Trophoblast cell (in vitro differentiated cells and primary cell): ENCODE data around the gene EFNA5.

Experiments used
- DNase-seq, 2 donors: peaks; one replicate each; pipeline ENCODE4 v3.0.0-alpha.2; 2016
- H2AFZ ChIP-seq: 2 replicates; pipeline ENCODE4 v1.6.1; 2013; ENCODE audit warnings: low read length, moderate library complexity, mild to moderate bottlenecking; ENCODE audit not compliant: insufficient read depth, poor library complexity
- H2AK5ac ChIP-seq: 2 replicates; pipeline ENCODE4 v1.6.1; 2013; ENCODE audit warnings: mild to moderate bottlenecking, low read length
- H2BK120ac ChIP-seq: 2 replicates; pipeline ENCODE4 v1.6.1; 2013; ENCODE audit warnings: low read length, mild to moderate bottlenecking, moderate library complexity; ENCODE audit not compliant: insufficient read depth, poor library complexity
- H2BK12ac ChIP-seq: 2 replicates; pipeline ENCODE4 v1.6.1; 2013; ENCODE audit warnings: mild to moderate bottlenecking, low read length, moderate library complexity
- H2BK5ac ChIP-seq: 2 replicates; pipeline ENCODE4 v1.6.1; 2013; ENCODE audit warnings: low read length, low read depth, moderate library complexity, mild to moderate bottlenecking; ENCODE audit not compliant: poor library complexity
- H3K14ac ChIP-seq: 2 replicates; pipeline ENCODE4 v1.6.1; 2013; ENCODE audit warnings: mild to moderate bottlenecking, low read length
- H3K18ac ChIP-seq: 2 replicates; pipeline ENCODE4 v1.6.1; 2013; ENCODE audit warnings: mild to moderate bottlenecking, low read length
- H3K23ac ChIP-seq: 2 replicates; pipeline ENCODE4 v1.6.1; 2013; ENCODE audit warnings: low read length
- H3K27ac ChIP-seq: 2 replicates; pipeline ENCODE4 v1.5.1; 2013; ENCODE audit warnings: low read depth, mild to moderate bottlenecking, inconsistent platforms, low read length, moderate library complexity
- H3K27me3 ChIP-seq: 2 replicates; pipeline ENCODE4 v1.6.1; 2013; ENCODE audit warnings: inconsistent platforms, mild to moderate bottlenecking, low read length, moderate library complexity; ENCODE audit not compliant: insufficient read depth
- H3K36me3 ChIP-seq, 2 experiments: 1 replicate in 1 of 2; 2 replicates in 1 of 2; pipeline ENCODE4 v1.6.1; 2013; ENCODE audit warnings: low read length in 2 of 2, mild to moderate bottlenecking in 2 of 2, moderate library complexity in 1 of 2; ENCODE audit not compliant: insufficient read depth in 2 of 2, control insufficient read depth in 1 of 2
- H3K4ac ChIP-seq: 2 replicates; pipeline ENCODE4 v1.6.1; 2013; ENCODE audit warnings: low read depth, mild to moderate bottlenecking, low read length, moderate library complexity
- H3K4me1 ChIP-seq, 2 experiments: 1 replicate in 1 of 2; 2 replicates in 1 of 2; pipeline ENCODE4 v1.6.1; 2013; ENCODE audit warnings: low read length in 2 of 2, mild to moderate bottlenecking in 2 of 2, moderate library complexity in 1 of 2; ENCODE audit not compliant: insufficient read depth in 2 of 2, control insufficient read depth in 1 of 2
- H3K4me2 ChIP-seq: 2 replicates; pipeline ENCODE4 v1.6.1; 2013; ENCODE audit warnings: inconsistent platforms, mild to moderate bottlenecking, low read length, moderate library complexity
- H3K4me3 ChIP-seq: 2 replicates; pipeline ENCODE4 v1.5.1; 2013; ENCODE audit warnings: mild to moderate bottlenecking, low read depth, low read length, inconsistent platforms
- H3K79me1 ChIP-seq: one replicate; pipeline ENCODE4 v1.6.1; 2013; ENCODE audit warnings: low read length
- H3K79me2 ChIP-seq: 2 replicates; pipeline ENCODE4 v1.6.1; 2013; ENCODE audit warnings: low read length, mild to moderate bottlenecking; ENCODE audit not compliant: control insufficient read depth, insufficient read depth, poor library complexity
- H3K9ac ChIP-seq: 2 replicates; pipeline ENCODE4 v1.6.1; 2013; ENCODE audit warnings: mild to moderate bottlenecking, low read length
- H3K9me3 ChIP-seq: 2 replicates; pipeline ENCODE4 v1.6.1; 2013; ENCODE audit warnings: low read depth, mild to moderate bottlenecking, control low read depth, inconsistent platforms, low read length; ENCODE audit not compliant: insufficient read depth
- H4K12ac ChIP-seq: 2 replicates; pipeline ENCODE4 v1.6.1; 2013; ENCODE audit warnings: low read depth, mild to moderate bottlenecking, low read length, moderate library complexity
- H4K8ac ChIP-seq: 2 replicates; pipeline ENCODE4 v1.6.1; 2013; ENCODE audit warnings: low read depth, mild to moderate bottlenecking, low read length, moderate library complexity
- H4K91ac ChIP-seq: one replicate; pipeline ENCODE4 v1.6.1; 2013; ENCODE audit warnings: low read depth, mild to moderate bottlenecking, low read length, moderate library complexity
- WGBS: extraction: QIAGEN DNeasy Blood & Tissue Kit; methylation state at CpG from one replicate; pipeline ENCODE4 v1.1.7; 2013; ENCODE audit warnings: missing lambda C conversion rate; ENCODE audit not compliant: insufficient read length, insufficient coverage; ENCODE audit errors: extremely low coverage; 5-methylcytosine and 5-hydroxymethylcytosine counted together

The EFNA5 gene

DNA sequence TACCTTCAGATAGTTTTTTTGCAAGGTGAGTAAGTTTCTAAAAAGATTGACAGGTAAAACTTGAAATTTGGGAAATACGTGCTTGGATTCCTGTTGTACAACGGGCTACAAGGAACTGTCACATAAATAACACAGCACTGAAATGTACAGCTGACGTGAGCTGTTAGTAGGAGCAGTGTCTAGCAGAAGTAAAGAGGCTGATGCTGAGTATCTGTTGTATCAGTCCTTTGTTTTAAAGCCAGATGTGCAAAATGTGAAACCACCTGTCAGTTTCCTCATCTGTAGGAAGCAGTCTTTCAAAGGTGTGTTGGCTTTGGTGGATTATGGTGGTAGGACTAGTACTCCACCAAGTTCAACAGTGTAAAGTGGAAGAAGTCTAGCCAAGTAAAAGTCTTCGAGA lies 122.3 kb downstream of the EFNA5 start:
- Histone ChIP-seq H3K4me2 (no peak overlapping the region), H3K23ac (no peak overlapping the region)

DNA sequence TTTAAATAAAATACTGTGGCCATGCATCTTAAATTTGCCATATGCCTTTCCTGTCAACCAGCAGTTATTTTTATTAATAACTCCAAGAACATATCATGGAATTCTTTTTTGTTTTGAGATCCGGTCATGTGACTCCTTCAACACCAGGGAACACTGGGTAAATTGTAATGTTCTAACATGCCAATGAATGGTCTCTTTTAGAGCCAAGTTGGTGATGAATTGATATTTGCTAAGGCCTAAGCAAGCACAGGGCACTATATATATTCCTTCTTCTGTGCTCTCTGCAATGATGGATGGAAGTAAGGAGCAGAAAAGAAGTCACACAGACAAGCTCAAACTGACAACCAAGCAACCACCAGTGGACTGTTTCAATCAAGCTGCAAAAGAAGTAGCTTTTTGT lies 124.0 kb downstream of the EFNA5 start:
- H2BK5ac ChIP-seq = no peak overlapping the region
- H3K18ac ChIP-seq = no peak overlapping the region
- no peak overlapping the region for H2AK5ac ChIP-seq
- H2AFZ ChIP-seq = no peak overlapping the region
- no peak overlapping the region for H3K4me2 ChIP-seq
- no peak overlapping the region for H3K4me3 ChIP-seq
- H3K4me1 ChIP-seq = no peaks in the 10 kb centered on the region
- H4K12ac ChIP-seq = no peak overlapping the region
- H3K14ac ChIP-seq = no peak overlapping the region
- H4K91ac ChIP-seq = no peak overlapping the region
- H3K9ac ChIP-seq = no peak overlapping the region
- H3K27ac ChIP-seq = no peak overlapping the region
- no peak overlapping the region for H3K23ac ChIP-seq
- H3K9me3 ChIP-seq = no peaks in the 10 kb centered on the region
- H3K36me3 ChIP-seq = no peaks in the 10 kb centered on the region
- no peak overlapping the region for H2BK120ac ChIP-seq
- no peak overlapping the region for H2BK12ac ChIP-seq
- DNase-seq = no peak
- H3K4ac ChIP-seq = no peak overlapping the region
- H3K79me2 ChIP-seq = no peaks in the 10 kb centered on the region
- WGBS = no CpG with 5 or more reads among the region's 1 CpG
- no peaks in the 10 kb centered on the region for H3K27me3 ChIP-seq
- H4K8ac ChIP-seq = no peak overlapping the region
- peaks cover 2% of the 10 kb centered on the region for H3K79me1 ChIP-seq

More for the DNA sequence above, 122.3 kb downstream of the EFNA5 start:
- Histone ChIP-seq H3K79me1 (no peaks in the 10 kb centered on the region), H3K9ac (no peak overlapping the region), H3K4me1 (peaks cover 2 to 3% of the 10 kb centered on the region in 2 experiments), H3K4ac (no peak overlapping the region), H3K79me2 (no peaks in the 10 kb centered on the region), H4K91ac (no peak overlapping the region), H4K12ac (no peak overlapping the region), H3K18ac (no peak overlapping the region), H3K27me3 (no peaks in the 10 kb centered on the region), H2BK12ac (no peak overlapping the region), H2BK120ac (no peak overlapping the region), H3K9me3 (no peaks in the 10 kb centered on the region), H3K4me3 (no peak overlapping the region), H2AFZ (no peak overlapping the region), H3K14ac (no peak overlapping the region), H2AK5ac (no peak overlapping the region), H4K8ac (no peak overlapping the region), H3K36me3 (no peaks in the 10 kb centered on the region), H3K27ac (no peak overlapping the region), H2BK5ac (no peak overlapping the region)
- DNase-seq = no peak
- no CpG with 5 or more reads among the region's 4 CpGs for WGBS

- Histone ChIP-seq H4K8ac (no peak overlapping the region), H2AK5ac (no peak overlapping the region), H3K79me1 (peaks cover 2% of the 10 kb centered on the region), H3K18ac (no peak overlapping the region), H3K4ac (no peak overlapping the region), H2BK120ac (no peak overlapping the region), H2BK5ac (no peak overlapping the region), H3K79me2 (no peaks in the 10 kb centered on the region), H2BK12ac (no peak overlapping the region), H4K12ac (no peak overlapping the region), H2AFZ (no peak overlapping the region), H3K23ac (no peak overlapping the region), H3K36me3 (no peaks in the 10 kb centered on the region), H4K91ac (no peak overlapping the region), H3K14ac (no peak overlapping the region), H3K9ac (no peak overlapping the region), H3K4me1 (no peaks in the 10 kb centered on the region), H3K9me3 (no peaks in the 10 kb centered on the region), H3K4me2 (no peak overlapping the region), H3K27me3 (no peaks in the 10 kb centered on the region), H3K27ac (no peak overlapping the region), H3K4me3 (no peak overlapping the region)
- WGBS = no CpG with 5 or more reads among the region's 4 CpGs
- DNase-seq = no peak
Measured at GRCh38 chr5:107545486-107545885, 125.3 kb downstream of the EFNA5 start.

- H3K23ac ChIP-seq = no peak overlapping the region
- H3K79me2 ChIP-seq = no peaks in the 10 kb centered on the region
- WGBS = no CpG with 5 or more reads among the region's 6 CpGs
Measured at GRCh38 chr5:107544967-107545366, 125.8 kb downstream of the EFNA5 start.

More at GRCh38 chr5:107544967-107545366, 125.8 kb downstream of the EFNA5 start:
- Histone ChIP-seq H3K18ac (no peak overlapping the region), H2BK120ac (no peak overlapping the region), H3K9me3 (no peaks in the 10 kb centered on the region), H2BK5ac (no peak overlapping the region), H4K91ac (no peak overlapping the region), H3K27ac (no peak overlapping the region), H3K4me3 (no peak overlapping the region), H3K4ac (no peak overlapping the region), H3K4me2 (no peak overlapping the region), H3K9ac (no peak overlapping the region), H4K8ac (no peak overlapping the region), H2AK5ac (no peak overlapping the region), H3K27me3 (no peaks in the 10 kb centered on the region), H3K79me1 (peaks cover 2% of the 10 kb centered on the region), H2BK12ac (no peak overlapping the region), H3K36me3 (no peaks in the 10 kb centered on the region), H2AFZ (no peak overlapping the region), H3K4me1 (no peaks in the 10 kb centered on the region), H3K14ac (no peak overlapping the region), H4K12ac (no peak overlapping the region)
- no peak for DNase-seq
